Activated B cell treated with CpG ODN at 0.5 μM for 24 hours (primary cell): Measurements from ENCODE around the gene FGFRL1. TPM values are rescaled to one million over a fixed set of nuclear protein-coding genes. Genes with fewer than 3 reads are reported as not detected.

Source experiments
- ATAC-seq: fragments of 200-7000 bp; cut with Tn5 transposase; one replicate; pipeline ENCODE4 v1.10.0; 2021; ENCODE audit warnings: low read depth, mild to moderate bottlenecking, moderate library complexity
- CTCF ChIA-PET: fragments of 350-600 bp; sonication (Branson Sonifier 250); formaldehyde crosslinking; loops from one replicate; lab custom pipeline; 2021; ENCODE audit warnings: antibody characterized with exemption; lab: Charles Lee
- POLR2A ChIA-PET: fragments of 350-600 bp; sonication (Branson Sonifier 250); formaldehyde crosslinking; loops from one replicate; lab custom pipeline; 2021; ENCODE audit warnings: antibody characterized with exemption; lab: Charles Lee
- DNase-seq: peaks from one replicate; pipeline ENCODE4 v3.0.0; 2022
- H3K27ac Mint-ChIP-seq: one replicate; pipeline ENCODE4 v1.8.0; 2020; ENCODE audit warnings: mixed read lengths
- H3K27me3 Mint-ChIP-seq: one replicate; pipeline ENCODE4 v1.8.0; 2021; ENCODE audit warnings: mixed read lengths
- H3K36me3 Mint-ChIP-seq: one replicate; pipeline ENCODE4 v1.8.0; 2021; ENCODE audit warnings: low read depth, mixed read lengths
- H3K4me1 Mint-ChIP-seq: one replicate; pipeline ENCODE4 v1.8.0; 2021; ENCODE audit warnings: mixed read lengths
- H3K4me3 Mint-ChIP-seq: one replicate; pipeline ENCODE4 v1.8.0; 2020; ENCODE audit warnings: mild to moderate bottlenecking, mixed read lengths
- H3K9me3 Mint-ChIP-seq: one replicate; pipeline ENCODE4 v1.8.0; 2020; ENCODE audit warnings: mixed read lengths
- CTCF ChIP-seq: fragments of 200-600 bp; IDR thresholded peaks from one replicate; pipeline ENCODE4 v1.8.0; 2022; ENCODE audit warnings: antibody characterized with exemption, mild to moderate bottlenecking
- intact Hi-C: fragments of 100-400 bp; cut with micrococcal nuclease; formaldehyde crosslinking; loops from one replicate; pipeline ENCODE4 v1.15.1; 2024
- total RNA-seq: library from RNA; stranded (reverse); gene quantifications from 2 replicates; pipeline ENCODE4 v1.2.3, GENCODE V29; 2022

The FGFRL1 gene
- total RNA-seq, 1 donor from 2014 or later: 5.6 TPM

DNA sequence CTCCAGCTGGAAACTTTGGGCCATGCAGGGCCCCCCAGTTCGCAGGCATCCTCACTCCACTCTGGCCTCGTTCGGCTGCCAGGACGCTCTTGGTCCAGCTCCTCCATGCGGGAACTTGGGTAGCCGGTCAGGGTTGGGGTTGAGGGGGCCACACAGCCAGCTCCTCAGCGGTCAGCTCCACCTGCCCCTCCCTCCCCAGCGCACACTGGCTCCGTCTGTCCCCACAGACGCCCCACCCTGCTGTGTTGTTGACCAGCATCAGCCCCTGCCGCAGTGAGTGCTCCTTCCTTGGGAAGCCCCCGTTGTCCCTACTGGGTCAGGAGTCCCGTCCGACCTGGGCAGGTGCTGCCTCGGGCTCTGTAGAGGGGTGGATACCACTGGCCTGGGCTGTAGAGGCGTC lies 5.8 kb downstream of the FGFRL1 start:
- no peak for ATAC-seq
- CTCF ChIA-PET: no interaction called here

DNA sequence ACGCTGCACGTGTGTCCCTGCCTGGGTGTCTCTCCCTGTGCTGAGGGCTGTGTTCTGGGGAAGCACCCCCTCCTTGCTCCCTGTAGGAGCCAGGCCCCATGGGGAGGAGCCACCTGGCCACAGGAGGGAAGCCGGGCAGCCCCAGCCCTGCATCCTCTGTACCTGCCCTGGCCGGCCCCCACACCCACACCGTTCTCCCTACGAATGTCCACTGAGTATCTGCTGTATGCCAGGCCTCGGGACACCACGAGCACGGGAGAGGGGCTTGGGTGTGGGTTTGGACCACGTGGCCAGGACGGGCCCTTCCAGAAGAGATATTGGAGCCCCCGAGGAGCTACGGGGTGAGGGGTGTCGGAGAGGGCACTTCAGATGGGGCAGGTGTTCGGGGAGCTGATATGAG lies 6.3 kb downstream of the FGFRL1 start:
- H3K36me3 Mint-ChIP-seq: no peaks in the 10 kb centered on the region
- ChIA-PET CTCF (no interaction called here), POLR2A (no interaction called here)
- no peak for TF ChIP-seq CTCF
- intact Hi-C loops: no loop called here
- DNase-seq (no peak), ATAC-seq (no peak)
- H3K9me3 Mint-ChIP-seq: no peaks in the 10 kb centered on the region
- peaks cover 17% of the 10 kb centered on the region for H3K4me1 Mint-ChIP-seq
- H3K27me3 Mint-ChIP-seq: no peaks in the 10 kb centered on the region
- no peak overlapping the region for H3K4me3 Mint-ChIP-seq
- no peak overlapping the region for H3K27ac Mint-ChIP-seq

More for the DNA sequence above, 5.8 kb downstream of the FGFRL1 start:
- no peaks in the 10 kb centered on the region for H3K27me3 Mint-ChIP-seq
- H3K27ac Mint-ChIP-seq: no peak overlapping the region
- POLR2A ChIA-PET: no interaction called here
- no peak for TF ChIP-seq CTCF
- H3K9me3 Mint-ChIP-seq: no peaks in the 10 kb centered on the region
- H3K4me3 Mint-ChIP-seq: no peak overlapping the region
- H3K4me1 Mint-ChIP-seq: peaks cover 17% of the 10 kb centered on the region
- DNase-seq: no peak
- no peaks in the 10 kb centered on the region for H3K36me3 Mint-ChIP-seq
- intact Hi-C loops: no loop called here

DNA sequence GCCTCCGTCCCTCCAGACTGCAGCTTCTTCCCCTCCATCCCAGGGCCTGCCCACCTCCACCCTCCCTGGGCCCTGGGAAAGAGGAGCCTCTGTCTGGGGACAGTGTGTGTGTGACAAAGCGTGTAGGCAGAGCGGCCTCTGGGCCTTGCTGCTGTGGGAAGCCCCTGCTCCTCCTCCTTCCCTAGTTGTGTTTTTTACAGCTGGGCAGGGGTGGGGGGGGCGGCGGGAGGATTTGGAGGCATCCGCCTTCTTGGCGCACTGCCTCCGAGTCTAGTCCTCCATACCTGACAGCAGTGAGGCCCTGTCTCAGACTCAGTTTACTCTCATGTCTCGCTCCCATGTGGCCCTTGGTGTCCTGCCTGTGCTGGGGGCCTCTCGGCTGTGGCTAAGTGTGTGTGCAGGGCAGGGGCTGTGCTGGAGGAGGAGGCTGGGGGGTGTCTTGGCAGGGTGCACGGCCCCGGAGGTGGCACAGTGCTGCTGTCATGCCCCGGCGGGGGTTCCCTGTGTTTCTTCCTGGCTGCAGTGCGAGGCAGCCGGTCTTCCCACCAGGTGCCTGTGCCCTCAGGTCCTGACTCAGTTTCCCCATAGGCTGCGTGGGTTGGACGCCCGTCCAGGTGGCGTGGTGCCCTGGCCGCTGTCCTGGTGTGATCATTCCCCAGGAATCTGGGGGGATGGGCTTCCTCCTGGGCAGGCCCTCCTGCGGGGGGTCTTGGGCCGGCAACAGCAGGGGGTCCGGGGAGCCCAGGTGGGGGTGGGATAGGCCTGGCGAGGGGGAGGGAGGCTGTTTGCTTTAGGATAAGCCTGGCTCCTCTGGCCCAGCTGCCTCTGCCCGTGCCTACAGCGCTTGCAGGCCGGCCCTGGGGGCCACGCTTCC lies 7.0 kb downstream of the FGFRL1 start:
- TF ChIP-seq CTCF: no peak
- ATAC-seq: no peak
- Mint-ChIP-seq H3K4me1 (peaks cover 17% of the 10 kb centered on the region), H3K36me3 (no peaks in the 10 kb centered on the region), H3K9me3 (no peaks in the 10 kb centered on the region), H3K27ac (no peak overlapping the region), H3K4me3 (no peak overlapping the region), H3K27me3 (no peaks in the 10 kb centered on the region)
- DNase-seq: no peak
- POLR2A ChIA-PET: no interaction called here
- intact Hi-C loops: no loop called here
- CTCF ChIA-PET: no interaction called here

DNA sequence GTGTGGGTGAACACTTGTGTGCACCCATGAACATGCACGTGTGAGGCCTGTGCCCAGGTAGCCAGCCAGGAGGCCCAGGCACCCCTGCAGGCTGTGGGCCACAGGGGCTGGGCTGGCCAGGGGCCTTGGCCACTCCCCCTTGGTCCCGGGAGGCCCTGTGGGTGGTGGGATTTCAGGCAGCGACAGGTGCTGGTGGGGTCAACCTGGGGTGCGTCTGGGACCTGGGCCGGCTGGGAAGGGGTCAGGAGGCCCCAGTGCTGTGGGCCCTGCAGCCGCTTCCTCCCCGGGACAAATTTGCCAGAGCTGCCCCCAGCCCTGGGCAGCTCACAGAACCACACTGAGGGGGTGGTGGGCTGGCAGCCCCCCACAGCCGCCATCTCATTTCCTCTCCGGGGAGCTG lies 7.9 kb downstream of the FGFRL1 start:
- ATAC-seq (no peak), DNase-seq (no peak)
- ChIA-PET POLR2A (no interaction called here), CTCF (no interaction called here)
- Mint-ChIP-seq H3K4me3 (no peak overlapping the region), H3K27ac (no peak overlapping the region), H3K36me3 (no peaks in the 10 kb centered on the region), H3K27me3 (no peaks in the 10 kb centered on the region), H3K4me1 (peaks cover 17% of the 10 kb centered on the region), H3K9me3 (no peaks in the 10 kb centered on the region)
- intact Hi-C loops: no loop called here
- no peak for TF ChIP-seq CTCF

GRCh38 chr4:1019729-1020470 lies 8.5 kb downstream of the FGFRL1 start:
- intact Hi-C loops: no loop called here
- H3K9me3 Mint-ChIP-seq: no peaks in the 10 kb centered on the region
- ATAC-seq (no peak), DNase-seq (no peak)
- H3K36me3 Mint-ChIP-seq: no peaks in the 10 kb centered on the region
- ChIA-PET CTCF (no interaction called here), POLR2A (interaction anchor here (0.7 kb wide), 1 partner anchor 269 kb away, joined by 6 read pairs; no protein-coding TSS in a partner anchor)
- H3K27me3 Mint-ChIP-seq: no peaks in the 10 kb centered on the region
- H3K27ac Mint-ChIP-seq: no peak overlapping the region
- peaks cover 17% of the 10 kb centered on the region for H3K4me1 Mint-ChIP-seq
- H3K4me3 Mint-ChIP-seq: no peak overlapping the region
- no peak for TF ChIP-seq CTCF
